Nephron progenitor cell (in vitro differentiated cells): ENCODE measurements around the gene PEX5L.
"Not testable (repeated sequence)": the region's sequence is repeated elsewhere in the genome, so short reads cannot be mapped to it uniquely, and the experiment has no call there.

Source experiments
- DNase-seq: peaks from one replicate; pipeline ENCODE4 v3.0.0; 2021
- H3K27ac Mint-ChIP-seq: 2 replicates; pipeline ENCODE4 v1.8.0; 2021; ENCODE audit warnings: mild to moderate bottlenecking, moderate library complexity, mixed read lengths
- H3K27me3 Mint-ChIP-seq: 2 replicates; pipeline ENCODE4 v1.8.0; 2021; ENCODE audit warnings: mild to moderate bottlenecking, low read depth, mixed read lengths; ENCODE audit not compliant: poor library complexity
- H3K36me3 Mint-ChIP-seq: 2 replicates; pipeline ENCODE4 v1.8.0; 2021; ENCODE audit warnings: low read depth, mixed read lengths
- H3K4me1 Mint-ChIP-seq: 2 replicates; pipeline ENCODE4 v1.8.0; 2021; ENCODE audit warnings: mixed read lengths
- H3K4me3 Mint-ChIP-seq: 2 replicates; pipeline ENCODE4 v1.8.0; 2021; ENCODE audit warnings: mild to moderate bottlenecking, moderate library complexity, mixed read lengths
- H3K9me3 Mint-ChIP-seq: 2 replicates; pipeline ENCODE4 v1.8.0; 2021; ENCODE audit warnings: mild to moderate bottlenecking, moderate library complexity, mixed read lengths
- CTCF ChIP-seq: fragments of 200-600 bp; sonication (generic); IDR thresholded peaks from 2 replicates; pipeline ENCODE4 v1.5.0; 2021; ENCODE audit warnings: antibody characterized with exemption

PEX5L gene

GRCh38 chr3:180036092-180036670, 556 bp downstream of the PEX5L start:
- TF ChIP-seq CTCF: no peak
- DNase-seq: no peak
- Mint-ChIP-seq H3K9me3 (no peaks in the 10 kb centered on the region), H3K27ac (no peak overlapping the region), H3K36me3 (no peaks in the 10 kb centered on the region), H3K27me3 (peaks cover 67% of the 10 kb centered on the region), H3K4me3 (peak overlapping the region; percentile 81), H3K4me1 (peaks cover 16% of the 10 kb centered on the region)

GRCh38 chr3:180026997-180027396, 9.7 kb downstream of the PEX5L start:
- no peak overlapping the region for H3K27ac Mint-ChIP-seq
- no peaks in the 10 kb centered on the region for H3K36me3 Mint-ChIP-seq

GRCh38 chr3:180018543-180018942, 18.2 kb downstream of the PEX5L start:
- H3K36me3 Mint-ChIP-seq: no peaks in the 10 kb centered on the region
- H3K9me3 Mint-ChIP-seq: no peaks in the 10 kb centered on the region
- H3K27ac Mint-ChIP-seq: no peak overlapping the region
- no peak overlapping the region for H3K4me3 Mint-ChIP-seq
- TF ChIP-seq CTCF: no peak
- H3K27me3 Mint-ChIP-seq: no peaks in the 10 kb centered on the region
- no peak for DNase-seq
- no peaks in the 10 kb centered on the region for H3K4me1 Mint-ChIP-seq

More at GRCh38 chr3:180026997-180027396, 9.7 kb downstream of the PEX5L start:
- H3K27me3 Mint-ChIP-seq: no peaks in the 10 kb centered on the region
- no peak overlapping the region for H3K4me3 Mint-ChIP-seq
- DNase-seq: no peak
- H3K9me3 Mint-ChIP-seq: no peaks in the 10 kb centered on the region
- H3K4me1 Mint-ChIP-seq: no peaks in the 10 kb centered on the region
- no peak for TF ChIP-seq CTCF

GRCh38 chr3:180017846-180018245, 18.9 kb downstream of the PEX5L start:
- Mint-ChIP-seq H3K27ac (no peak overlapping the region), H3K36me3 (no peaks in the 10 kb centered on the region), H3K4me1 (no peaks in the 10 kb centered on the region), H3K9me3 (no peaks in the 10 kb centered on the region), H3K27me3 (no peaks in the 10 kb centered on the region), H3K4me3 (no peak overlapping the region)
- DNase-seq: no peak
- TF ChIP-seq CTCF: no peak

- H3K4me3 Mint-ChIP-seq: no peak overlapping the region
- TF ChIP-seq CTCF: no peak
- H3K36me3 Mint-ChIP-seq: peaks cover 4% of the 10 kb centered on the region
- no peaks in the 10 kb centered on the region for H3K4me1 Mint-ChIP-seq
- H3K27me3 Mint-ChIP-seq: no peaks in the 10 kb centered on the region
- no peak for DNase-seq
- H3K9me3 Mint-ChIP-seq: peaks cover 21% of the 10 kb centered on the region
- H3K27ac Mint-ChIP-seq: no peak overlapping the region
Observed at GRCh38 chr3:180011927-180012326, 24.8 kb downstream of the PEX5L start.

- not testable (repeated sequence) for H3K4me3 Mint-ChIP-seq, DNase-seq, H3K27me3 Mint-ChIP-seq, H3K4me1 Mint-ChIP-seq, H3K36me3 Mint-ChIP-seq, H3K27ac Mint-ChIP-seq
- H3K9me3 Mint-ChIP-seq: peaks cover 28% of the 10 kb centered on the region
Observed at GRCh38 chr3:180008318-180008717, 28.4 kb downstream of the PEX5L start.
